Hepatocyte (in vitro differentiated cells): Measurements from ENCODE around the gene MDH1. TPM values are rescaled to one million over a fixed set of nuclear protein-coding genes. Genes with fewer than 3 reads are reported as not detected.

ENCODE experiments used
- DNase-seq: peaks from one replicate; pipeline ENCODE4 v3.0.0-alpha.2; 2016; ENCODE audit warnings: low spot score
- H2AFZ ChIP-seq: fragments of 200-600 bp; sonication (generic); 2 replicates; pipeline ENCODE4 v1.6.0; 2016; ENCODE audit warnings: antibody characterized with exemption, mild to moderate bottlenecking
- H3K27ac ChIP-seq: fragments of 200-600 bp; sonication (generic); 2 replicates; pipeline ENCODE4 v1.5.1; 2016; ENCODE audit warnings: mild to moderate bottlenecking
- H3K27me3 ChIP-seq: fragments of 200-600 bp; sonication (generic); 2 replicates; pipeline ENCODE4 v1.6.1; 2016
- H3K36me3 ChIP-seq: fragments of 200-600 bp; sonication (generic); replicated peaks from 2 replicates; pipeline ENCODE4 v1.5.1; 2016; ENCODE audit warnings: low read depth; ENCODE audit not compliant: insufficient read depth
- H3K4me1 ChIP-seq: fragments of 200-600 bp; sonication (generic); 2 replicates; pipeline ENCODE4 v1.5.1; 2016; ENCODE audit warnings: mild to moderate bottlenecking, moderate library complexity; ENCODE audit not compliant: insufficient read depth
- H3K4me2 ChIP-seq: fragments of 200-600 bp; sonication (generic); 2 replicates; pipeline ENCODE4 v1.6.0; 2016
- H3K4me3 ChIP-seq: fragments of 200-600 bp; sonication (generic); 2 replicates; pipeline ENCODE4 v1.5.1; 2016; ENCODE audit warnings: mild to moderate bottlenecking
- H3K79me2 ChIP-seq: fragments of 200-600 bp; sonication (generic); 2 replicates; pipeline ENCODE4 v1.6.0; 2017; ENCODE audit warnings: mild to moderate bottlenecking
- H3K9me2 ChIP-seq: fragments of 200-600 bp; sonication (generic); replicated peaks from 2 replicates; pipeline ENCODE4 v1.6.0; 2017; ENCODE audit warnings: mild to moderate bottlenecking; ENCODE audit not compliant: insufficient read depth
- H3K9me3 ChIP-seq: fragments of 200-600 bp; sonication (generic); 2 replicates; pipeline ENCODE4 v1.5.1; 2016; ENCODE audit warnings: low read depth, mild to moderate bottlenecking
- H4K20me1 ChIP-seq: fragments of 200-600 bp; sonication (generic); 2 replicates; pipeline ENCODE4 v1.6.0; 2016; ENCODE audit warnings: mild to moderate bottlenecking; ENCODE audit not compliant: insufficient read depth, poor library complexity, severe bottlenecking
- EZH2 ChIP-seq: fragments of 200-600 bp; sonication (generic); IDR thresholded peaks from 2 replicates; pipeline ENCODE4 v1.6.1; 2016; ENCODE audit warnings: antibody characterized with exemption, mild to moderate bottlenecking, borderline replicate concordance
- EZH2phosphoT487 ChIP-seq: fragments of 200-600 bp; sonication (generic); IDR thresholded peaks from one replicate; pipeline ENCODE4 v1.6.1; 2018; ENCODE audit warnings: antibody characterized with exemption, mild to moderate bottlenecking, low read depth, moderate library complexity; ENCODE audit not compliant: unreplicated experiment, severe bottlenecking
- WGBS: methylation state at CpG from one replicate; pipeline ENCODE4 v1.1.6; 2016; ENCODE audit warnings: low lambda C conversion rate; ENCODE audit errors: missing lambda C conversion rate; 5-methylcytosine and 5-hydroxymethylcytosine counted together
- polyA plus RNA-seq: library from polyadenylated mRNA; unstranded; fragments of >200 nt; fragmentation: Nextera tagmentation; extraction: Ambion mirVana; gene quantifications from 2 replicates; pipeline ENCODE4 v1.2.1, GENCODE V29; 2016
- total RNA-seq: library from RNA; depleted of rRNA; stranded (reverse); fragments of >200 nt; gene quantifications from 2 replicates; pipeline ENCODE4 v1.2.3, GENCODE V29; 2014
- TF ChIP-seq, protein P1 (sequence below): fragments of 200-600 bp; sonication (generic); IDR thresholded peaks from 2 replicates; pipeline ENCODE4 v1.5.1; 2016; ENCODE audit warnings: antibody characterized with exemption, mild to moderate bottlenecking; ENCODE audit not compliant: poor library complexity

MDH1 gene
- total and polyA plus RNA-seq, 2 experiments from 2014 or later, result 297 to 298 TPM

DNA sequence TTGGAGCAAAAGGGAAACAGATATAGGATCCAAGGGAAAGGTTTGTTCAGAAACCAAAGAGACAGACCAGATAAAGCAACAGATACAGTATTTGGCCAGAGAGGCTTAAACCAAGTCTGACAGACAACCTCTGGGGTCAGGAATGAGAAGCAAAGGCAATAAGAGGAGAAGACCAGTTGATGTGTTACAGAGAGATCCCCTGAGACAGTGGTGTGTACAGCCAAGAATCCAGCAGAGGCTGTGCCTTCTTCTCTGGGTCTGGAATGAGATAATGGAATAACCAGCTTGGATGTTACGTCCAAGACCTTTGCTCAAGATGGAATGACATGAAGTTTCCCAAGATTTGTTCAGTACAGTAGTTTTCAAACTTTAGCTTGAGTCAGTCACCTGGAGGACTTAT is 61.1 kb downstream of the MDH1 start:
- no peaks in the 10 kb centered on the region for H4K20me1 ChIP-seq
- TF ChIP-seq, protein P1, sequence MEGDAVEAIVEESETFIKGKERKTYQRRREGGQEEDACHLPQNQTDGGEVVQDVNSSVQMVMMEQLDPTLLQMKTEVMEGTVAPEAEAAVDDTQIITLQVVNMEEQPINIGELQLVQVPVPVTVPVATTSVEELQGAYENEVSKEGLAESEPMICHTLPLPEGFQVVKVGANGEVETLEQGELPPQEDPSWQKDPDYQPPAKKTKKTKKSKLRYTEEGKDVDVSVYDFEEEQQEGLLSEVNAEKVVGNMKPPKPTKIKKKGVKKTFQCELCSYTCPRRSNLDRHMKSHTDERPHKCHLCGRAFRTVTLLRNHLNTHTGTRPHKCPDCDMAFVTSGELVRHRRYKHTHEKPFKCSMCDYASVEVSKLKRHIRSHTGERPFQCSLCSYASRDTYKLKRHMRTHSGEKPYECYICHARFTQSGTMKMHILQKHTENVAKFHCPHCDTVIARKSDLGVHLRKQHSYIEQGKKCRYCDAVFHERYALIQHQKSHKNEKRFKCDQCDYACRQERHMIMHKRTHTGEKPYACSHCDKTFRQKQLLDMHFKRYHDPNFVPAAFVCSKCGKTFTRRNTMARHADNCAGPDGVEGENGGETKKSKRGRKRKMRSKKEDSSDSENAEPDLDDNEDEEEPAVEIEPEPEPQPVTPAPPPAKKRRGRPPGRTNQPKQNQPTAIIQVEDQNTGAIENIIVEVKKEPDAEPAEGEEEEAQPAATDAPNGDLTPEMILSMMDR, result no peak
- no peak for TF ChIP-seq EZH2
- TF ChIP-seq EZH2phosphoT487, result no peak
- H3K4me3 ChIP-seq, result no peak overlapping the region
- H3K9me2 ChIP-seq, result no peaks in the 10 kb centered on the region
- no peaks in the 10 kb centered on the region for H3K79me2 ChIP-seq
- no peaks in the 10 kb centered on the region for H3K27me3 ChIP-seq
- no peaks in the 10 kb centered on the region for H3K36me3 ChIP-seq
- 92% methylated on average over 1 of the region's 1 CpG for WGBS
- H3K4me1 ChIP-seq, result no peaks in the 10 kb centered on the region
- no peak overlapping the region for H3K27ac ChIP-seq
- H3K4me2 ChIP-seq, result no peak overlapping the region
- H2AFZ ChIP-seq, result no peak overlapping the region
- H3K9me3 ChIP-seq, result no peaks in the 10 kb centered on the region
- DNase-seq, result no peak

DNA sequence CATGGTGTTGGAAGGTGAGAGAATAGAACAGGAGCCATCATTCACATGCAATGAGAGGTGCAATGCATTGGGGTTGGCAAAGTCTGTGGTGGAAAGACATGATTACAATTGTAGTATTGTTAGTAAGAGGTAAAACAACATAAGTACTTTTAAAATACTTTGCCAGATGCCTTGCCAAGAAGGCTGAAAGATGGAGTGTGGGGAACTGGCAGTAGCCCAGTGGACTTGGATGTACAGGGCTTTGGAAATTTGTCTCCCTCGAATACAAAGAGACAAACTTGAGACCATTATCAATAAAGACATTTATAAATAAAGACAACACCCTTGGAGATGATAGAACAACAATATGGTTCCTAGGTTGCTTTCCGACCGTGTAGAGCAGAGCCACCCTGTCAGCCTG is 62.0 kb downstream of the MDH1 start:
- no peaks in the 10 kb centered on the region for H3K36me3 ChIP-seq
- no peak overlapping the region for H3K27ac ChIP-seq
- H3K4me1 ChIP-seq, result no peaks in the 10 kb centered on the region

DNA sequence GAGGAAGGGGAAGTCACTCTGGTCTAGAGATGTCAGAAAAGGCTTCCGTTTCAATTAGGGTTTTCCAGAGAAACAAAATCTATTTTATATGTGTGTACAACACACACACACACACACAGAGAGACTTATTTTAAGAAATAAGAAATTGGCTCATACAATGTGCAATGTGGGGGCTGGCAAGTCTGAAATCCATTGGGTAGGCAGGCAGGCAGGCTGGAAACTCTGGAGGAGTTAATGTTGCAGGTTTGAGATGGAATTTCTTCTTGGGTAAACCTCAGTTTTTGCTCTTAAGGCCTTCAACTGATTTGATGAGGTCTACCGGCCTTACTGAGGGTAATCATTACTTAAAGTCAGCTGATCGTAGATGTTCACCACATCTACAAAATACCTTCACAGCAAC is 62.6 kb downstream of the MDH1 start:
- Histone ChIP-seq H4K20me1 (no peaks in the 10 kb centered on the region), H3K27me3 (no peaks in the 10 kb centered on the region), H3K36me3 (no peaks in the 10 kb centered on the region), H2AFZ (no peak overlapping the region), H3K4me2 (no peak overlapping the region), H3K27ac (no peak overlapping the region), H3K9me3 (no peaks in the 10 kb centered on the region), H3K4me1 (no peaks in the 10 kb centered on the region), H3K79me2 (no peaks in the 10 kb centered on the region), H3K9me2 (no peaks in the 10 kb centered on the region), H3K4me3 (no peak overlapping the region)
- 88% methylated on average over 3 of the region's 3 CpGs for WGBS
- no peak for DNase-seq
- TF ChIP-seq EZH2phosphoT487 (no peak), EZH2 (no peak)
- TF ChIP-seq, protein P1, result no peak

More for the DNA sequence above, 62.0 kb downstream of the MDH1 start:
- Histone ChIP-seq H3K9me3 (no peaks in the 10 kb centered on the region), H3K79me2 (no peaks in the 10 kb centered on the region), H4K20me1 (no peaks in the 10 kb centered on the region), H3K9me2 (no peaks in the 10 kb centered on the region), H2AFZ (no peak overlapping the region), H3K4me3 (no peak overlapping the region), H3K27me3 (no peaks in the 10 kb centered on the region), H3K4me2 (no peak overlapping the region)
- TF ChIP-seq, protein P1, result no peak
- TF ChIP-seq EZH2phosphoT487 (no peak), EZH2 (no peak)
- no peak for DNase-seq
- 87% methylated on average over 3 of the region's 3 CpGs for WGBS
